HCT116 (cell line): Measurements from ENCODE around the gene APOL5. TPM values are rescaled to one million over a fixed set of nuclear protein-coding genes. Genes with fewer than 3 reads are reported as not detected.
"Not testable (repeated sequence)": the region's sequence is repeated elsewhere in the genome, so short reads cannot be mapped to it uniquely, and the experiment has no call there.

Experiments used
- ATAC-seq: fragments of 200-7000 bp; cut with Tn5 transposase; 2 replicates; pipeline ENCODE4 v1.9.1; 2020; ENCODE audit warnings: mild to moderate bottlenecking, moderate library complexity
- BruUV-seq: library from RNA; stranded (reverse); fragments of 400-500 nt; replicated peaks from 2 replicates; lab custom pipeline; 2021; lab: Mats Ljungman, UMichigan
- CTCF ChIA-PET: fragments of 300-600 bp; sonication (Branson Sonifier 250); formaldehyde crosslinking; loops from one replicate; lab custom pipeline; 2021; ENCODE audit warnings: antibody characterized with exemption; lab: Charles Lee
- POLR2A ChIA-PET: fragments of 300-600, 350-600 bp; sonication (Branson Sonifier 250); formaldehyde crosslinking; loops from one replicate; lab custom pipeline; 2021; ENCODE audit warnings: antibody characterized with exemption; lab: Charles Lee
- RAD21 ChIA-PET, 2 experiments: fragments of 300-600 bp; sonication (Branson Sonifier 250); formaldehyde crosslinking; loops; one replicate each; lab custom pipeline; 2023; ENCODE audit warnings: low total read pairs in 2 of 2; ENCODE audit not compliant: uncharacterized antibody in 2 of 2, unreplicated experiment in 2 of 2, low non-redundant PET in 1 of 2; lab: Charles Lee
- DNase-seq: peaks from one replicate; pipeline ENCODE4 v3.0.0-alpha.2; 2010; ENCODE audit warnings: low read depth, low spot score
- H2AFZ ChIP-seq: fragments of 200-600 bp; shearing (Covaris generic), sonication (generic); 2 replicates; pipeline ENCODE4 v1.6.1; 2017; ENCODE audit warnings: low read depth, mixed run types, mixed read lengths, antibody characterized with exemption, low read length; ENCODE audit not compliant: poor library complexity, severe bottlenecking
- H3K27ac ChIP-seq: 2 replicates; pipeline ENCODE4 v1.5.1; 2012; ENCODE audit warnings: low read depth, low read length
- H3K27me3 ChIP-seq: fragments of 200-600 bp; sonication (generic); 2 replicates; pipeline ENCODE4 v1.6.1; 2016; ENCODE audit warnings: mixed run types, low read length, mixed read lengths; ENCODE audit not compliant: insufficient read depth
- H3K36me3 ChIP-seq, 2 experiments: fragments of 200-500 bp in 1 of 2; fragments of 200-600 bp in 1 of 2; sonication (Bioruptor generic) in 1 of 2; sonication (generic) in 1 of 2; 2 replicates each; pipeline versions ENCODE4 v1.5.1 to v1.6.1; 2014 to 2016; ENCODE audit warnings: low read length in 2 of 2, inconsistent platforms in 1 of 2, mixed read lengths in 1 of 2, mixed run types in 1 of 2; ENCODE audit not compliant: insufficient read depth in 2 of 2, control insufficient read depth in 1 of 2
- H3K4me1 ChIP-seq, 2 experiments: fragments of 200-600 bp in 1 of 2; sonication (generic) in 1 of 2; 2 replicates each; pipeline versions ENCODE4 v1.5.1 to v1.6.1; 2012 to 2017; ENCODE audit warnings: low read length in 2 of 2, inconsistent platforms in 1 of 2, mild to moderate bottlenecking in 1 of 2, mixed read lengths in 1 of 2, mixed run types in 1 of 2, moderate library complexity in 1 of 2; ENCODE audit not compliant: insufficient read depth in 2 of 2, control insufficient read depth in 1 of 2
- H3K4me2 ChIP-seq: fragments of 200-600 bp; sonication (generic); 2 replicates; pipeline ENCODE4 v1.6.1; 2017; ENCODE audit warnings: mixed run types, low read length, mixed read lengths
- H3K4me3 ChIP-seq, 2 experiments: fragments of 200-600 bp in 1 of 2; sonication (generic) in 1 of 2; replicated peaks in 1 of 2; 2 replicates each; pipeline ENCODE4 v1.5.1; 2011 to 2016; ENCODE audit warnings: low read length in 2 of 2, control low read depth in 1 of 2, low read depth in 1 of 2, mild to moderate bottlenecking in 1 of 2, mixed read lengths in 1 of 2, mixed run types in 1 of 2
- H3K79me2 ChIP-seq: fragments of 200-600 bp; sonication (generic); 2 replicates; pipeline ENCODE4 v1.6.1; 2017; ENCODE audit warnings: mild to moderate bottlenecking, mixed run types, low read length, moderate library complexity, mixed read lengths; ENCODE audit not compliant: insufficient read depth
- H3K9ac ChIP-seq: fragments of 200-600 bp; sonication (generic); 2 replicates; pipeline ENCODE4 v1.6.1; 2016; ENCODE audit warnings: low read length, mixed read lengths
- H3K9me2 ChIP-seq: fragments of 200-600 bp; sonication (generic), shearing (Covaris generic); 2 replicates; pipeline ENCODE4 v1.6.1; 2017; ENCODE audit warnings: mixed run types, mild to moderate bottlenecking, moderate library complexity; ENCODE audit not compliant: insufficient read depth
- H3K9me3 ChIP-seq, 2 experiments: fragments of 200-500 bp in 1 of 2; fragments of 200-600 bp in 1 of 2; sonication (Bioruptor generic) in 1 of 2; sonication (generic) in 1 of 2; 2 replicates each; pipeline ENCODE4 v1.6.1; 2014 to 2017; ENCODE audit warnings: low read length in 2 of 2, mixed read lengths in 2 of 2, inconsistent platforms in 1 of 2, low read depth in 1 of 2, mild to moderate bottlenecking in 1 of 2, mixed run types in 1 of 2, moderate library complexity in 1 of 2; ENCODE audit not compliant: control insufficient read depth in 1 of 2, insufficient read depth in 1 of 2
- H4K20me1 ChIP-seq: fragments of 200-600 bp; sonication (generic), shearing (Covaris generic); 2 replicates; pipeline ENCODE4 v1.6.1; 2017; ENCODE audit warnings: mixed run types, mild to moderate bottlenecking, moderate library complexity; ENCODE audit not compliant: insufficient read depth
- CBX3 ChIP-seq: IDR thresholded peaks from 2 replicates; pipeline ENCODE4 v1.6.1; 2012; ENCODE audit warnings: low read depth
- EGR1 ChIP-seq: IDR thresholded peaks from 2 replicates; pipeline ENCODE4 v1.6.1; 2012; ENCODE audit warnings: low read depth
- ELF1 ChIP-seq: IDR thresholded peaks from 2 replicates; pipeline ENCODE4 v1.6.1; 2012; ENCODE audit warnings: low read depth, borderline replicate concordance
- EZH2phosphoT487 ChIP-seq: fragments of 200-600 bp; IDR thresholded peaks from 2 replicates; pipeline ENCODE4 v1.6.1; 2018; ENCODE audit warnings: antibody characterized with exemption, borderline replicate concordance
- FOSL1 ChIP-seq: IDR thresholded peaks from 2 replicates; pipeline ENCODE4 v1.6.1; 2012; ENCODE audit warnings: low read depth
- POLR2A ChIP-seq: IDR thresholded peaks from 2 replicates; pipeline ENCODE4 v1.7.0; 2011; ENCODE audit warnings: borderline replicate concordance; ENCODE audit not compliant: insufficient read depth, insufficient read length; ENCODE audit errors: extremely low read depth
- SIN3A ChIP-seq: IDR thresholded peaks from 2 replicates; pipeline ENCODE4 v1.6.1; 2012; ENCODE audit warnings: low read depth
- SP1 ChIP-seq: IDR thresholded peaks from 2 replicates; pipeline ENCODE4 v1.6.1; 2012; ENCODE audit warnings: low read depth
- SRF ChIP-seq: IDR thresholded peaks from 2 replicates; pipeline ENCODE4 v1.6.1; 2012; ENCODE audit warnings: low read depth
- TCF7L2 ChIP-seq: IDR thresholded peaks from 2 replicates; pipeline ENCODE4 v1.7.0; 2011; ENCODE audit warnings: borderline replicate concordance, inconsistent platforms; ENCODE audit not compliant: insufficient read depth, insufficient read length; ENCODE audit errors: extremely low read depth
- YY1 ChIP-seq: IDR thresholded peaks from 2 replicates; pipeline ENCODE4 v1.6.1; 2011; ENCODE audit warnings: low read length, low read depth, moderate library complexity, mild to moderate bottlenecking; ENCODE audit not compliant: insufficient replicate concordance; ENCODE audit errors: extremely low read depth
- ZNF274 ChIP-seq: fragments of 200-500 bp; sonication (Bioruptor generic); IDR thresholded peaks from 2 replicates; pipeline ENCODE4 v1.6.1; 2014; ENCODE audit warnings: mild to moderate bottlenecking, low read depth, low read length, inconsistent platforms
- intact Hi-C: fragments of 100-400 bp; cut with micrococcal nuclease; formaldehyde crosslinking; loops from 2 replicates; pipeline ENCODE4 v1.10.0; 2022
- total RNA-seq: library from RNA; stranded (reverse); gene quantifications from one replicate; pipeline ENCODE4 v1.2.1, GENCODE V29; 2021; ENCODE audit not compliant: unreplicated experiment
- TF ChIP-seq, protein P1 (sequence below): IDR thresholded peaks from 2 replicates; pipeline ENCODE4 v1.6.1; 2012; ENCODE audit warnings: low read depth
- TF ChIP-seq, protein P2 (sequence below): IDR thresholded peaks from 2 replicates; pipeline ENCODE4 v1.6.1; 2011; ENCODE audit warnings: mild to moderate bottlenecking, low read length, moderate library complexity; ENCODE audit not compliant: insufficient replicate concordance; ENCODE audit errors: extremely low read depth
- TF ChIP-seq, protein P3 (sequence below): IDR thresholded peaks from 2 replicates; pipeline ENCODE4 v1.6.1; 2012

Gene APOL5
- total RNA-seq, 1 experiment from 2014 or later = not detected

DNA sequence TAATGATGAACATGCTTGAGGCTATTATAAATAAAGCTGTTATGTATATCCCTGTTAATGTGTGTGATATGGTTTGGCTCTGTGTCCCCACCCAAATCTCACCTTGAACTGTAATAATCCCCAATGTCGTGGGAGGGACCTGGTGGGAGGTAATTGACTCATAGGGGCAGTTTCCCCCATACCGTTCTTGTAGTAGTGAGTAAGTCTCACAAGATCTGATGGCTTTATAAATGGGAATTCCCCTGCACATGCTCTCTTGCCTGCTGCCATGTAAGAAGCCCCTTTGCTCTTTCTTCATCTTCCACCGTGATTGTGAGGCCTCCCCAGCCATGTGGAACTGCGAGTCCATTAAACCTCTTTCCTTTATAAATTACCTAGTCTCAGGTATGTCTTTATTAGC is 38.2 kb upstream of the APOL5 start:
- H3K4me2 ChIP-seq, H3K27ac ChIP-seq, H3K9me3 ChIP-seq, H3K4me3 ChIP-seq, H3K9ac ChIP-seq, H2AFZ ChIP-seq, H3K27me3 ChIP-seq, H3K79me2 ChIP-seq, RAD21 ChIA-PET, H4K20me1 ChIP-seq, H3K4me1 ChIP-seq, ATAC-seq, H3K36me3 ChIP-seq, DNase-seq, POLR2A ChIA-PET, CTCF ChIA-PET, intact Hi-C loops, H3K9me2 ChIP-seq, BruUV-seq: not testable (repeated sequence)

DNA sequence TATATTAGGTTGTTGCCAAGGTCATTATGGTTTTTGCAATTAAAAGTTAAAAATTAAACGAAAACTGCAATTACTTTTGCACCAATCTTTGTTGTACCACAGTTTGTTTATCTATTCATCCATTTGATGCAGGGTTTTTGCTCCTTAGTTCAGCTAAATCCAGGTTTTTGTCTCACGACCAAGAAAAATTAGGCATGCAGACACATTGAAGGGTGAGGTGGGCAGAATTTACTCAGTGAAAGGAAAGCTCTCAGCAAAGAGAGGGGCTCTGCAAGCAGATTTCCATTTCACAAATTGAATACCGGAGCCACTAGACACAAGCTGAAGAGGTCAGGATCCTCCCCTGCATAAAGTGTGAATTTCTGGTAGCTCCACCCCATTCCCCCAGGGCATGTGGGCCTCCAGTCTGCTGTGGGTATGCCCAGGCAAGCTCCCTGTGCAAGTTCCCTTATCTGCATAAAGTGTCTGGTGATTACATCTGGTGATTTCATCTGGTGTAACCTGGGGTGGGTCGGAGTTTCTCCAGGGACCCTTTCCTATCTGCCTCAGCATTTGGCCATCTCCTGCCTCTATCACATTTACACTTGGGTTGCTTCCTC is 36.1 kb upstream of the APOL5 start:
- no peaks in the 10 kb centered on the region for H3K4me1 ChIP-seq
- no peaks in the 10 kb centered on the region; a peak in 1 of 4 replicates for H3K9me3 ChIP-seq
- no peaks in the 10 kb centered on the region for H3K79me2 ChIP-seq
- ChIA-PET POLR2A (no interaction called here), CTCF (interaction anchor here (0.8 kb wide), 1 partner anchor 50 kb away, joined by 3 read pairs; no protein-coding TSS in a partner anchor), RAD21 (no interaction called here)
- DNase-seq = no peak
- no peaks in the 10 kb centered on the region for H3K27me3 ChIP-seq
- no TSS peak for BruUV-seq
- no peak for ATAC-seq
- H3K36me3 ChIP-seq = no peaks in the 10 kb centered on the region
- H3K4me3 ChIP-seq = no peak overlapping the region
- intact Hi-C loops = no loop called here
- H4K20me1 ChIP-seq = no peaks in the 10 kb centered on the region
- no peaks in the 10 kb centered on the region for H3K9me2 ChIP-seq
- H3K27ac ChIP-seq = no peak overlapping the region
- H3K4me2 ChIP-seq = no peak overlapping the region
- H2AFZ ChIP-seq = no peak overlapping the region
- no peak overlapping the region for H3K9ac ChIP-seq
- TF ChIP-seq SRF (no peak), EZH2phosphoT487 (no peak), YY1 (no peak), TCF7L2 (no peak), SP1 (no peak), ZNF274 (no peak), ELF1 (no peak), FOSL1 (no peak), CBX3 (no peak), POLR2A (no peak), SIN3A (no peak), EGR1 (no peak)
- TF ChIP-seq, protein P1, sequence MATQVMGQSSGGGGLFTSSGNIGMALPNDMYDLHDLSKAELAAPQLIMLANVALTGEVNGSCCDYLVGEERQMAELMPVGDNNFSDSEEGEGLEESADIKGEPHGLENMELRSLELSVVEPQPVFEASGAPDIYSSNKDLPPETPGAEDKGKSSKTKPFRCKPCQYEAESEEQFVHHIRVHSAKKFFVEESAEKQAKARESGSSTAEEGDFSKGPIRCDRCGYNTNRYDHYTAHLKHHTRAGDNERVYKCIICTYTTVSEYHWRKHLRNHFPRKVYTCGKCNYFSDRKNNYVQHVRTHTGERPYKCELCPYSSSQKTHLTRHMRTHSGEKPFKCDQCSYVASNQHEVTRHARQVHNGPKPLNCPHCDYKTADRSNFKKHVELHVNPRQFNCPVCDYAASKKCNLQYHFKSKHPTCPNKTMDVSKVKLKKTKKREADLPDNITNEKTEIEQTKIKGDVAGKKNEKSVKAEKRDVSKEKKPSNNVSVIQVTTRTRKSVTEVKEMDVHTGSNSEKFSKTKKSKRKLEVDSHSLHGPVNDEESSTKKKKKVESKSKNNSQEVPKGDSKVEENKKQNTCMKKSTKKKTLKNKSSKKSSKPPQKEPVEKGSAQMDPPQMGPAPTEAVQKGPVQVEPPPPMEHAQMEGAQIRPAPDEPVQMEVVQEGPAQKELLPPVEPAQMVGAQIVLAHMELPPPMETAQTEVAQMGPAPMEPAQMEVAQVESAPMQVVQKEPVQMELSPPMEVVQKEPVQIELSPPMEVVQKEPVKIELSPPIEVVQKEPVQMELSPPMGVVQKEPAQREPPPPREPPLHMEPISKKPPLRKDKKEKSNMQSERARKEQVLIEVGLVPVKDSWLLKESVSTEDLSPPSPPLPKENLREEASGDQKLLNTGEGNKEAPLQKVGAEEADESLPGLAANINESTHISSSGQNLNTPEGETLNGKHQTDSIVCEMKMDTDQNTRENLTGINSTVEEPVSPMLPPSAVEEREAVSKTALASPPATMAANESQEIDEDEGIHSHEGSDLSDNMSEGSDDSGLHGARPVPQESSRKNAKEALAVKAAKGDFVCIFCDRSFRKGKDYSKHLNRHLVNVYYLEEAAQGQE = no peak
- TF ChIP-seq, protein P2, sequence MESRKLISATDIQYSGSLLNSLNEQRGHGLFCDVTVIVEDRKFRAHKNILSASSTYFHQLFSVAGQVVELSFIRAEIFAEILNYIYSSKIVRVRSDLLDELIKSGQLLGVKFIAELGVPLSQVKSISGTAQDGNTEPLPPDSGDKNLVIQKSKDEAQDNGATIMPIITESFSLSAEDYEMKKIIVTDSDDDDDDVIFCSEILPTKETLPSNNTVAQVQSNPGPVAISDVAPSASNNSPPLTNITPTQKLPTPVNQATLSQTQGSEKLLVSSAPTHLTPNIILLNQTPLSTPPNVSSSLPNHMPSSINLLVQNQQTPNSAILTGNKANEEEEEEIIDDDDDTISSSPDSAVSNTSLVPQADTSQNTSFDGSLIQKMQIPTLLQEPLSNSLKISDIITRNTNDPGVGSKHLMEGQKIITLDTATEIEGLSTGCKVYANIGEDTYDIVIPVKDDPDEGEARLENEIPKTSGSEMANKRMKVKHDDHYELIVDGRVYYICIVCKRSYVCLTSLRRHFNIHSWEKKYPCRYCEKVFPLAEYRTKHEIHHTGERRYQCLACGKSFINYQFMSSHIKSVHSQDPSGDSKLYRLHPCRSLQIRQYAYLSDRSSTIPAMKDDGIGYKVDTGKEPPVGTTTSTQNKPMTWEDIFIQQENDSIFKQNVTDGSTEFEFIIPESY = no peak
- TF ChIP-seq, protein P3, sequence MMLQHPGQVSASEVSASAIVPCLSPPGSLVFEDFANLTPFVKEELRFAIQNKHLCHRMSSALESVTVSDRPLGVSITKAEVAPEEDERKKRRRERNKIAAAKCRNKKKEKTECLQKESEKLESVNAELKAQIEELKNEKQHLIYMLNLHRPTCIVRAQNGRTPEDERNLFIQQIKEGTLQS = no peak
